ENCODE data around the gene ZNF789.
A peak's percentile ranks its signal among the peaks of the same experiment; 100 is the strongest.
"Not testable (repeated sequence)": the region's sequence is repeated elsewhere in the genome, so short reads cannot be mapped to it uniquely, and the experiment has no call there.

ZNF789 gene

DNA sequence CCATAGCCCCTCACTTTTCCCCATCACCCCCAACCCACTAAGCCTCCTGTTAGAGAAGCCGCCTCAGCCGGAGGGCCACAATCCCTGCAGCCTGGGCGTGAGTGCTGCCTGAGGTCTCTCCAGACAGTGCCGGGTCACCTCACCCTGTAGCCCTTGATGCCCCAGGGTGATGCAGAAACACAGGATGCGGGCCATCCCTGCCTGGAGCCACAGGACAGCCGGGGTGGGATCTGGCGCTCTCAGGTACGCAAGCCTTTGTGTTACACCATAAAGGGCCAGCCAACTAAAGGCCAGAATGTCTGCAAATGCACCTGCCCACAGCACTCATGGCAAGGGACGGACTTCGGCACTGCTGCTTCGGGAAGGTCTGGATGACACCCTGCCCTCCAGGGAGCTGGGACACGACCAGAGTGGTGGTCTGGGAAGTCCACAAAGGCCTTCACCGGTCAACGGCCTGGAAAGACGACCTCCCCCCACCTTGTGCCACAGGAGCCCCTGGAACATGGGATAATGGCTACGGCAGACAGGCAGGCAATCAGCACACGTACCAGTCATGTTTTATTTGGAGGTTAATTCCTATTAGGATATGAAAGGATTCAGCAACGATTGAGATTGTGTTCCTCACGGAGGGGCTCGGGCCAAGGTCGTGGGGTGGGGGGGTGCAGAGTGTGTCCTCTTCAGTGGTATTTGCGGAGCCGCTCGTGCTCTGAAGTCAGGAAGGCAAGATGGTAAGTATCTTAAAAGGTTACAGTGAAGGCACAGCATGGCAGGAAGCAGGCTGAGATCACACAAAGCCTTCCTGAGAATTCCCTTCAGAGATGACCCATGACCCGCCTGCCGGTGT lies 14.8 kb upstream of the ZNF789 start:
- DNase-seq (ENCODE audit: low read depth in 2 of 2) = no peak

DNA sequence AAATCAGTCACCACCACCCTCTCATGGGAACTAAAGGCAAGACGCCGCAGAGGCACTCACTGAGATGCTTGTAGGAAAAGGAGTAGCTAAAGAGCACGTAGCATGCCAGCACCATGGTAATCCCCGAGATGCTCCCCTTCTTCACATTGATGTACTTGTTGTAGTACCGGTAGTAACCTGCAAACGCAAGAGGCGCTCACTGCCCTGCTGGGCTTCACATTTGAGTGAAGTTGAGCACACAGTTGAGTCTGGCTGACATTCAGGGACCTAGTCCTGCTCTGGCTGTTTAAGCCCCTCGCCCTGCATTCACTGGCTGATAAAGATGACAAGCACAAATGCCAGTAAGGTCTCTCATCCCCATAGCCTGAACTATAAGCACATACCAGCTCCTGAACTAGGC lies 13.6 kb upstream of the ZNF789 start:
- DNase-seq (ENCODE audit: low read depth in 2 of 2) = no peak

DNA sequence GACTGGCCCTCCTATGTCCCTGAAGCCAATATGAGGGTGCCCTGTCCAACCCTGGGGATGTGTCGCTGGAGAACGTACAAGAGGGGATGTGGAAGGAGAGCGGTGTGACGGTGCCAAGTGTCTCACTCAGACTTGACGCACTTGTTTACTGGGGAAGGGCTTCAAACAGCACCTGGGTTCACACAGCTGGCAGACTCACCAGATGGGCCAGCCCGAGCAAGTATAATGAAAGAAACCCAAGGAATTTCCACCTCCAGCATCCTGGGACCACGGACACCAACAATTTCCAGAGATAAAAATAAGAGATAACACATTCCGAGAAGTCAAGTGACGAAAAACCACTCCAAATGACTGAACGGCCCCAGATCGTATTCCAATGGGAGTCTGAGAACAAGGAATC lies 12.0 kb upstream of the ZNF789 start:
- no peak for DNase-seq (ENCODE audit: low read depth in 2 of 2)

DNA sequence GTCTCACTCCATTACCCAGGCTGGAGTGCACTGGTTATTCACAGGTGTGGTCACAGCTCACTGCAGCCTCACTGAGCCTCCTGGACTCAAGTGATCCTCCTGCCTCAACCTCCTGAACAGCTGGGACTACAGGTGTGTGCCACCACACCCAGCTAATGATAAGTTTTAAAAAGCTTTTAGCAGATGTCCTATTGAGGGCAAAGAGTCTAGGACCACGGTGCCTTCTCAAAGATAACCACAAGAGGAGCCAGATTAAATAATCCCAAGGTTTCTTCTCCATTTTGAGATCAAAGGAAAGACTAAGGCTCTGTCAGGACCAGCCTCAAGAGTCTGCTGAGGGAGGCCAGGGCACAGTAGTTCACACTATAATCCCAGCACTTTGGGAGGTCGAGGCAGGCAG lies 11.5 kb upstream of the ZNF789 start:
- DNase-seq (ENCODE audit: low read depth in 2 of 2) = no peak

- no peak for DNase-seq (ENCODE audit: low read depth in 2 of 2)
These were observed 7.3 kb upstream of the ZNF789 start for GRCh38 chr7:99465421-99465768.

GRCh38 chr7:99468336-99468918 lies 4.3 kb upstream of the ZNF789 start:
- DNase-seq (ENCODE audit: low read depth in 2 of 2) = no peak

DNA sequence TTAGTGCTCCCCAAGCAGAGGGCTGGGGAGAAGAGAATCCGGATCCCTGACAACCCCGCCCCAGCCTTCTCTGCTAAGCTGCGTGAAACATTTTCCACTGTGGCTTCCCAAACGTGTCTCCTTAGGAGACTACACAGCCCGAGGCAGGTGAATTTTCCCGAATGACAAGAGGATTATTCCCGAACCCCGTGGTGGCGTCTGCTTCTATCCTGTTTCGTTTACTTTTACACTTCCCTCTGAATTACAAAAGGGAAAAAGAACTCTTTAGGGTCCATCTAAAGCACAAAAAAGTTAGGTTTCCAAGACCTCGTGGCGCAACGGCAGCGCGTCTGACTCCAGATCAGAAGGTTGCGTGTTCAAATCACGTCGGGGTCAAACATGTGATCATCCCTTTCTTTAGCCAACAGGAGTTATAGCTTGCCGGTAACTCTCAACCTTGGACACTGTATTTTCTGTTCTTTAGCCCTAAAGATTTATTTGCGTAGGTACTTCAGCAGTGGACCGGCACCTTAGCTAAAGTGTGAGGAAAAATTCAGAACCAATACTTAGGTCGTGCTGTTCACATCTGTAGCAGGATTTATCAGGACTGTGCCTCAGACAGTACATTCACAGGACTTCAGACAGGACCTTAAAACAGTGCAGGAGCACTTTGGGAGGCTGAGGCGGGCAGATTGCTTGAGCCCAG lies 3.2 kb upstream of the ZNF789 start:
- DNase-seq (ENCODE audit: low read depth in 2 of 2) = no peak

- no peak for DNase-seq (ENCODE audit: low read depth in 2 of 2)
These were observed 566 bp downstream of the ZNF789 start for GRCh38 chr7:99473315-99473596.

DNA sequence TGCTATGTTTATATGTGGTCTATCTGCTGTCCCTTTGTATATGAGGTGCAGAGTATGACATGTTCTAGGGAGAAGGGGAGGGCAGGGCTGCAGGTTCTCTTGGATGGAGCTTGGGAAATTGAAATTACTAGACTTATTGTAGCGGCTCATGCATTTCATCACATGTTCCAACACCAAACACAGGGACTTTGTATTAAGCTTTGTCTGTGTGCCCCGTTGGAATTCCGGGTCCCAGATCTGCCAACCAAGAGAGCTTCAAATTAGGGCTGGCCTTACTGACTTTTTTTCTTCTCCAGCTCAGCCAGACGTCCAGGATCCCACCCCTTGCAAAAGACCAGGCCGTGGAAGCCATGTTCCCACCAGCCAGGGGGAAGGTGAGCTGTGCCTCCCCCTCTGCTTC lies 3.4 kb downstream of the ZNF789 start:
- no peak for DNase-seq (ENCODE audit: low read depth in 2 of 2)

- no peak for DNase-seq (ENCODE audit: low read depth in 2 of 2)
These were observed 6.1 kb downstream of the ZNF789 start for GRCh38 chr7:99478464-99479440.

DNA sequence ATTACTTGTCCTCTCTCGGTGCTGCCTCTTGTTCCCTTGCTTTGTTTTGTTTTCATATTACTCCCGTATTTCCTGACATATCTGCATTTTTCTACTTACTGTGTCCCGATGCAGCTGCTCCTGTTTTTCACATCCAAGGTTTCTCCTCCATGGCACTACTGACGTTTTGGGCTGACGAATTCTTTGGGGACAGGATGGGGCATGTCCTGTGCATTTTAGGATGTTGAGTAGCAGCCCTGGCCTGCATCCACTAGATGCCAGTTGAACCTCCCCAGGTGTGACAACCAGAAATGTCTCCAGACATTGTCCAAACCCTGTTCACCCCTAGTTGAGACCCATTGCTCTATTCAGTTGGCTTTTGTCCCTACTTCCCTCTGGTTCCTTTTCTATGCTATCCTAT lies 12.4 kb downstream of the ZNF789 start:
- no peak for DNase-seq (ENCODE audit: low read depth in 2 of 2)

DNA sequence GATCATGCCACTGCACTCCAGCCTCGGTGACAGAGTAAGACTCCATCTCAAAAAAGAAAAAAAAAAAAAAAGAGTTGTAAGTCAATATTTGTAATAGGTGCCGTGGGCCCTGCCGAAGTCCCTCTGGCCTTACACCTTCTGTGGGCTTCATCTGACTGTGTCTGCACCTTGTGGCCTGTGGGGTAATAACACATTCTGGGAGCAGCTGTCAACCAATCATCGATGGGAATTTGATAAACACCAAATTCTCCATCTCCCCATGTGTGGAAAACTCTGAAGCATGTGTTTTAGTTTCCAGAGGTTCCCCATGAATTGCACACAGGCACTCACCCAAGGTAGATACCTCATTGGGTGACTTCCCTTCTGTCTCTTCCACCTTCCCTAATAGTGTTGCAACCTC lies 16.5 kb downstream of the ZNF789 start:
- DNase-seq (ENCODE audit: low read depth in 2 of 2) = no peak

DNA sequence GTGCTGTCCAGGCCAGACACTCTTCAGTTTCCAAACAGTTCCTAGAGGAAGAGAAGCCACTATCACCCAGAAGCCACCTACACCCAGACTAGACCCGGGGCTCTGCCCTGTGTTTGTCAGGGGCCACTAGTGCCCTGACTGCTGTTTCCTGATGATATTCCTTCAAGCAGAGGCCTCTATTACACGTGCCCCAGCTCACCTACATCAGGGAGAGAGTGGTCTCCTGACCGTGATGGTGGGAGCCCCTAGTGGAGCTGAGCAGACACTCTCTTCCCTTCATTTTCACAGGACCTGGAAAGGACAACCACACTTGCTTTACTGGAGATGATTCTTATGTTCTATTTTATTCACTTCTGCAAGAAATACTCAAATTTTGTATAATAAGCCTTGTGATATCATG lies 18.2 kb downstream of the ZNF789 start:
- DNase-seq (ENCODE audit: low read depth in 2 of 2) = no peak

GRCh38 chr7:99493823-99494222 lies 21.1 kb downstream of the ZNF789 start:
- DNase-seq (ENCODE audit: low read depth in 2 of 2) = no peak

DNA sequence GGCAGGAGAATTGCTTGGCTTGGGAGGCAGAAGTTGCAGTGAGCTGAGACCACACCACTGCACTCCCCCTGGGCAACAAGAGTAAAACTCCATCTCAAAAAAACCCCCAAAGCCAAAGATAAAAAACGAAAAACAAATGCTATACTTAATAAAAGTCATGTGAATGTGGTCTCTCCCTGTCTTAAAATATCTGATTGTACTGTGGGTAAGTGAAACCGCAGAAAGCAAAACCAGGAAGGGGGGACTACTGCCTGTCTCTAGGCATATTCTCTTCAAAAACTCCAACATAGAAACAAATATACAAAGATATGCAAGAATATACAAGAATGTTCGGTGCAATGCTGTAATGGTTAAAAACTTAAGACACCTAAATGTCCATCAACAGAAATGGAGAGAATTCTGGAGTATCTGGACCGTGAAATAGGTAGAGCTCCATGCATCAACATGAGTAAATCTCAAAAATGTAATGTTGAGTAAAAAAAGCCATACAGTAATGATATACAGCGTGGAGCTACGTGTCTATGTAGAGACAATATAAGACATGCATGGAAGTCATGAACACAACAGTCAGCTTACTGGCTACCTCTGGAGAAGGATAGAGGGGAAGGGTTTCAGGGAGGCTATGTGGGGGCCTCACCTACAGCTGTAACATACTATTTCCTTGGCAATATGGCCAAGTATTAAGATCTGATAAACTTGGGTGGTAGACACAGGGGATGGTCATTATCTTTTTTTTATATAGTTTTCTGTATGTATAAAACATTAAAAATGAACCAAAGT lies 25.3 kb downstream of the ZNF789 start:
- no peak for DNase-seq (ENCODE audit: low read depth in 2 of 2)

DNA sequence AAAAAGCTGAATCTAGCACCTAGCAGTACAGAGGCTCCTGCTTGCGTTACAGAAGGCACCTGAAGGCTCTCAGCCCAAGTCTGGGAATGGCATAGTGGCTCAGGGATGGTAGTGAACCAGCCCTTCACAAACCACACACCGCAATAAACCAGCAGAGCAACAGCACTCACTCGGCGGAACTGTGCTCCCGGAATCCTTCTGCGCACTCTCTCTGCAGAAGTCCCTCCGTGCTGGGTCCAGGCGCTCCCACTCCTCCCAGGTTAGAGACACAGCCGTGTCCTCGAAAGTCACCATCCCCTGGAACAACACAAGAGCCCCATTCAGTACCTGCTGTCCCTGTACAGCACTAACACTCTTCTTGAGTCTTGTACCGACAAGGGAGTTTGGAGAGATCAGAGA lies 25.9 kb downstream of the ZNF789 start:
- no peak for DNase-seq (ENCODE audit: low read depth in 2 of 2)

DNA sequence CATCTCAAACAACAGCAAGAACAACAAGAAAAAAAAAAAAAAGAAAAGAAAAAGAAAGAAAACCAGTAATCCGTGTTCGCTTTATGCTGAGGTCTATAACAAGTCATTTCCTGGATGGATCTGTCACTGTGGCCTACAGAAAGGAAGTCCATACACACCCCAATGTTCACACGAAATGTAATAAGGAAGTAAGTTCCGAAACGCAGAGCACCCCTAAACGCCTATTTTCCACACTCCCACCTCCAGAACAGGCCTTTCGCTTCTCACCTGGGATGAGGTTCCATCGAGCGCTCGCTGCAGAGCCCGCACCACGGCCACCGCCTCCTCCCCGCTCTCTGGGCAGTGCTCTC lies 26.7 kb downstream of the ZNF789 start:
- DNase-seq (ENCODE audit: low read depth in 2 of 2) = no peak

GRCh38 chr7:99499721-99500636 lies 27.3 kb downstream of the ZNF789 start, which contains the start of gene ZNF394:
ZNF394 (minus strand) TSS chr7:99500281; CDS start chr7:99500093, 188 bp downstream.
- DNase-seq (ENCODE audit: low read depth in 2 of 2) = peak; percentile 72 to 80

- no peak for DNase-seq (ENCODE audit: low read depth in 2 of 2)
These were observed 27.9 kb downstream of the ZNF789 start for GRCh38 chr7:99500637-99501009.

DNA sequence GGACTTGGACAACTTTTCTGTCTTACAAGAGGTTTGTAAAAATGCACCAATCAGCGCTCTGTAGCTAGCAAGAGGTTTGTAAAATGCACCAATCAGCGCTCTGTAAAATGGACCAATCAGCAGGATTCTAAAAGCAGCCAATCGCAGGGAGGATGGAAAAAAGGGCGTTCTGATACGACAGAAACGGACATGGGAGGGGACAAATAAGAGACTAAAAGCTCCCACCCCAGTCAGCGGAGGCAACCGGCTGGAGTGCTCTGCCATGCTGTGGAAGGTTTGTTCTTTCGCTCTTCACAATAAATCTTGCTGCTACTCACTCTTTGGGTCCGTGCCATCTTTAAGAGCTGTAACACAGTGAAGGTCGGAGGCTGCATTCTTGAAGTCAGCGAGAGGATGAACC lies 28.5 kb downstream of the ZNF789 start:
- not testable (repeated sequence) for DNase-seq (ENCODE audit: low read depth in 2 of 2)

GRCh38 chr7:99504281-99504602 lies 31.6 kb downstream of the ZNF789 start:
- DNase-seq (ENCODE audit: low read depth in 2 of 2) = no peak
